ENCODE data around the gene LCLAT1. TPM values are rescaled to one million over a fixed set of nuclear protein-coding genes. Genes with fewer than 3 reads are reported as not detected.

The LCLAT1 gene
- total RNA-seq, 1 donor from 2014 or later, result 21.6 TPM

GRCh38 chr2:30433541-30434299, 13.3 kb upstream of the LCLAT1 start:
- H3K4me2 ChIP-seq, result no peak overlapping the region
- Mint-ChIP-seq H3K9me3 (no peaks in the 10 kb centered on the region), H3K36me3 (no peaks in the 10 kb centered on the region), H3K4me3 (no peak overlapping the region), H3K27ac (no peak overlapping the region), H3K27me3 (ENCODE audit: insufficient read depth, low read depth) (no peaks in the 10 kb centered on the region), H3K4me1 (peaks cover 10% of the 10 kb centered on the region)
- no peaks in the 10 kb centered on the region for H4K20me1 ChIP-seq (ENCODE audit: low read depth)
- no peaks in the 10 kb centered on the region for H3K9me3 ChIP-seq (ENCODE audit: low read depth)
- DNase-seq (ENCODE audit: low spot score), result no peak
- H3K79me2 ChIP-seq (ENCODE audit: low read depth), result no peaks in the 10 kb centered on the region
- no peaks in the 10 kb centered on the region for H3K36me3 ChIP-seq
- no peaks in the 10 kb centered on the region for H3K27me3 ChIP-seq
- no peak overlapping the region for H3K9ac ChIP-seq
- no peak overlapping the region for H3K4me3 ChIP-seq
- no peak overlapping the region for H3K27ac ChIP-seq
- no peaks in the 10 kb centered on the region for H3F3A ChIP-seq (ENCODE audit: low read depth)
- no peak overlapping the region for H2AFZ ChIP-seq (replicated peaks)
- no peak for TF ChIP-seq CTCF (IDR thresholded peaks at IDR 0.05)
- no peak for TF ChIP-seq EZH2phosphoT487 (IDR thresholded peaks at IDR 0.05)
- no peak for TF ChIP-seq EZH2 (IDR thresholded peaks at IDR 0.05)
- no peaks in the 10 kb centered on the region for H3K4me1 ChIP-seq

- DNase-seq (ENCODE audit: low spot score), result no peak
- peaks cover 10% of the 10 kb centered on the region for H3K4me1 Mint-ChIP-seq
- no peaks in the 10 kb centered on the region for H3K36me3 Mint-ChIP-seq
- Histone ChIP-seq H4K20me1 (ENCODE audit: low read depth) (no peaks in the 10 kb centered on the region), H3K9me3 (ENCODE audit: low read depth) (no peaks in the 10 kb centered on the region), H3K4me1 (no peaks in the 10 kb centered on the region), H3K27ac (no peak overlapping the region), H3K4me2 (no peak overlapping the region), H2AFZ (replicated peaks) (no peak overlapping the region), H3K79me2 (ENCODE audit: low read depth) (no peaks in the 10 kb centered on the region), H3K36me3 (no peaks in the 10 kb centered on the region), H3K9ac (no peak overlapping the region), H3K27me3 (no peaks in the 10 kb centered on the region), H3K4me3 (no peak overlapping the region), H3F3A (ENCODE audit: low read depth) (no peaks in the 10 kb centered on the region)
- H3K27ac Mint-ChIP-seq, result no peak overlapping the region
- H3K9me3 Mint-ChIP-seq, result no peaks in the 10 kb centered on the region
- H3K27me3 Mint-ChIP-seq (ENCODE audit: insufficient read depth, low read depth), result no peaks in the 10 kb centered on the region
- H3K4me3 Mint-ChIP-seq, result no peak overlapping the region
- TF ChIP-seq EZH2phosphoT487 (IDR thresholded peaks at IDR 0.05) (no peak), EZH2 (IDR thresholded peaks at IDR 0.05) (no peak)
Observed at GRCh38 chr2:30434708-30435107, 12.3 kb upstream of the LCLAT1 start.

GRCh38 chr2:30436859-30437435, 10.1 kb upstream of the LCLAT1 start:
- Histone ChIP-seq H2AFZ (replicated peaks) (no peak overlapping the region), H3K79me2 (ENCODE audit: low read depth) (no peaks in the 10 kb centered on the region), H4K20me1 (ENCODE audit: low read depth) (no peaks in the 10 kb centered on the region), H3K4me2 (no peak overlapping the region), H3K27ac (no peak overlapping the region), H3K4me3 (no peak overlapping the region), H3K27me3 (no peaks in the 10 kb centered on the region), H3K9ac (no peak overlapping the region), H3K9me3 (ENCODE audit: low read depth) (no peaks in the 10 kb centered on the region), H3K36me3 (no peaks in the 10 kb centered on the region), H3K4me1 (no peaks in the 10 kb centered on the region), H3F3A (ENCODE audit: low read depth) (no peaks in the 10 kb centered on the region)
- H3K4me3 Mint-ChIP-seq, result no peak overlapping the region
- no peak for DNase-seq (ENCODE audit: low spot score)
- H3K36me3 Mint-ChIP-seq, result no peaks in the 10 kb centered on the region
- no peak overlapping the region for H3K27ac Mint-ChIP-seq
- H3K27me3 Mint-ChIP-seq (ENCODE audit: insufficient read depth, low read depth), result peaks cover 4% of the 10 kb centered on the region
- H3K9me3 Mint-ChIP-seq, result peaks cover 3% of the 10 kb centered on the region
- H3K4me1 Mint-ChIP-seq, result peaks cover 10% of the 10 kb centered on the region
- no peak for TF ChIP-seq CTCF (IDR thresholded peaks at IDR 0.05)
- TF ChIP-seq EZH2phosphoT487 (IDR thresholded peaks at IDR 0.05), result no peak
- no peak for TF ChIP-seq EZH2 (IDR thresholded peaks at IDR 0.05)
